Endodermal cell (in vitro differentiated cells): Measurements from ENCODE around the gene DIPK1C. TPM values are rescaled to one million over a fixed set of nuclear protein-coding genes. Genes with fewer than 3 reads are reported as not detected.

Experiments
- DNase-seq: peaks from one replicate; pipeline ENCODE4 v3.0.0-alpha.2; 2017
- H3K27ac ChIP-seq: 2 replicates; pipeline ENCODE4 v1.5.1; 2013; ENCODE audit warnings: mild to moderate bottlenecking, low read depth, low read length, moderate library complexity
- H3K27me3 ChIP-seq: 2 replicates; pipeline ENCODE4 v1.6.1; 2013; ENCODE audit warnings: mild to moderate bottlenecking, low read length, moderate library complexity; ENCODE audit not compliant: insufficient read depth, control insufficient read depth, poor library complexity, severe bottlenecking
- H3K36me3 ChIP-seq: 2 replicates; pipeline ENCODE4 v1.7.0; 2013; ENCODE audit warnings: mild to moderate bottlenecking, low read length, moderate library complexity; ENCODE audit not compliant: control insufficient read depth, insufficient read depth
- H3K4me1 ChIP-seq: one replicate; pipeline ENCODE4 v1.7.0; 2013; ENCODE audit warnings: low read length; ENCODE audit not compliant: control insufficient read depth, insufficient read depth
- H3K4me3 ChIP-seq: 2 replicates; pipeline ENCODE4 v1.5.1; 2013; ENCODE audit warnings: mild to moderate bottlenecking, low read length, moderate library complexity
- H3K9ac ChIP-seq: 2 replicates; pipeline ENCODE4 v1.6.1; 2013; ENCODE audit warnings: mild to moderate bottlenecking, low read length, moderate library complexity; ENCODE audit not compliant: poor library complexity, severe bottlenecking; ENCODE audit errors: extremely low read depth
- H3K9me3 ChIP-seq: 2 replicates; pipeline ENCODE4 v1.6.1; 2013; ENCODE audit warnings: mild to moderate bottlenecking, low read length, moderate library complexity; ENCODE audit not compliant: control insufficient read depth
- H3K27ac Mint-ChIP-seq: 2 replicates; pipeline ENCODE4 v1.8.0; 2020; ENCODE audit warnings: mixed read lengths
- H3K27me3 Mint-ChIP-seq: 2 replicates; pipeline ENCODE4 v1.8.0; 2021; ENCODE audit warnings: mild to moderate bottlenecking, mixed read lengths; ENCODE audit not compliant: insufficient read depth
- H3K36me3 Mint-ChIP-seq: 2 replicates; pipeline ENCODE4 v1.8.0; 2020; ENCODE audit warnings: low read depth, mixed read lengths
- H3K4me1 Mint-ChIP-seq: 2 replicates; pipeline ENCODE4 v1.8.0; 2020; ENCODE audit warnings: mixed read lengths
- H3K4me3 Mint-ChIP-seq: 2 replicates; pipeline ENCODE4 v1.8.0; 2020; ENCODE audit warnings: mild to moderate bottlenecking, moderate library complexity, mixed read lengths
- H3K9me3 Mint-ChIP-seq: 2 replicates; pipeline ENCODE4 v1.8.0; 2020; ENCODE audit warnings: mild to moderate bottlenecking, mixed read lengths
- WGBS, 2 experiments: methylation state at CpG; one replicate each; pipeline versions ENCODE4 v1.1.5 to v1.1.7; 2013; ENCODE audit warnings: missing lambda C conversion rate in 2 of 2, mixed read lengths in 1 of 2; ENCODE audit not compliant: insufficient coverage in 1 of 2, insufficient read length in 1 of 2; 5-methylcytosine and 5-hydroxymethylcytosine counted together
- total RNA-seq, 2 donors: library from RNA; stranded (reverse); fragmentation: NEBNext Ultra II Directional in 1 of 2; extraction: Animal tissue kit (Norgen Biotek cat#: 25700) in 1 of 2; gene quantifications; 2 replicates in 1 of 2; 3 replicates in 1 of 2; pipeline ENCODE4 v1.2.1, GENCODE V29; 2021
- TF ChIP-seq, protein P1 (sequence below): fragments of 200-600 bp; sonication (generic); conservative IDR thresholded peaks from 2 replicates; pipeline ENCODE4 v1.5.0; 2021; ENCODE audit warnings: antibody characterized with exemption, mild to moderate bottlenecking

DIPK1C gene
- total RNA-seq, 2 donors from 2014 or later: 0.13 TPM; not detected in 1

DNA sequence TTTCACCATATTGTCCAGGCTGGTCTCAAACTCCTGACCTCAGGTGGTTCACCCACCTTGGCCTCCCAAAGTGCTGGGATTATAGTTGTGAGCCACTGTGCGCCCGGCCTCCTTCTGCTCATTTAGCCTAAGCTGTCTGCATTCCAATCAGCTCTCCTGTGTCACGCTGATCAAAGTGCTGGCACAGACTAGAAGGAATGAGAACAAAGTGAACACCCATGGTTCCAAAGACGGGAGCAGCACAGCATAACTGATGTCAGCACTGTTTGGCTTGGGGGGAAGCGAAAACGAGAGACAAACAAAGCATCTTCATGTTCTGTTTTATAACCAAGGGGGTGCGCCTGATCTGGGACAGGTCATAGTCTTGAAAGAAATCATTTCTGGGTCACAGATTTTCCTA is 43.3 kb downstream of the DIPK1C start:
- peaks cover 3% of the 10 kb centered on the region for H3K4me1 Mint-ChIP-seq
- Histone ChIP-seq H3K9ac (no peak overlapping the region), H3K4me3 (no peak overlapping the region), H3K4me1 (no peaks in the 10 kb centered on the region), H3K27me3 (no peaks in the 10 kb centered on the region), H3K36me3 (no peaks in the 10 kb centered on the region), H3K9me3 (no peaks in the 10 kb centered on the region), H3K27ac (no peak overlapping the region)
- peaks cover 1% of the 10 kb centered on the region for H3K27me3 Mint-ChIP-seq
- WGBS, 2 experiments: 74 to 90% methylated on average over 7 of the region's 7 CpGs
- TF ChIP-seq, protein P1, sequence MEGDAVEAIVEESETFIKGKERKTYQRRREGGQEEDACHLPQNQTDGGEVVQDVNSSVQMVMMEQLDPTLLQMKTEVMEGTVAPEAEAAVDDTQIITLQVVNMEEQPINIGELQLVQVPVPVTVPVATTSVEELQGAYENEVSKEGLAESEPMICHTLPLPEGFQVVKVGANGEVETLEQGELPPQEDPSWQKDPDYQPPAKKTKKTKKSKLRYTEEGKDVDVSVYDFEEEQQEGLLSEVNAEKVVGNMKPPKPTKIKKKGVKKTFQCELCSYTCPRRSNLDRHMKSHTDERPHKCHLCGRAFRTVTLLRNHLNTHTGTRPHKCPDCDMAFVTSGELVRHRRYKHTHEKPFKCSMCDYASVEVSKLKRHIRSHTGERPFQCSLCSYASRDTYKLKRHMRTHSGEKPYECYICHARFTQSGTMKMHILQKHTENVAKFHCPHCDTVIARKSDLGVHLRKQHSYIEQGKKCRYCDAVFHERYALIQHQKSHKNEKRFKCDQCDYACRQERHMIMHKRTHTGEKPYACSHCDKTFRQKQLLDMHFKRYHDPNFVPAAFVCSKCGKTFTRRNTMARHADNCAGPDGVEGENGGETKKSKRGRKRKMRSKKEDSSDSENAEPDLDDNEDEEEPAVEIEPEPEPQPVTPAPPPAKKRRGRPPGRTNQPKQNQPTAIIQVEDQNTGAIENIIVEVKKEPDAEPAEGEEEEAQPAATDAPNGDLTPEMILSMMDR: no peak
- H3K4me3 Mint-ChIP-seq: no peak overlapping the region
- no peak for DNase-seq
- no peaks in the 10 kb centered on the region for H3K36me3 Mint-ChIP-seq
- no peak overlapping the region for H3K27ac Mint-ChIP-seq
- H3K9me3 Mint-ChIP-seq: no peaks in the 10 kb centered on the region

DNA sequence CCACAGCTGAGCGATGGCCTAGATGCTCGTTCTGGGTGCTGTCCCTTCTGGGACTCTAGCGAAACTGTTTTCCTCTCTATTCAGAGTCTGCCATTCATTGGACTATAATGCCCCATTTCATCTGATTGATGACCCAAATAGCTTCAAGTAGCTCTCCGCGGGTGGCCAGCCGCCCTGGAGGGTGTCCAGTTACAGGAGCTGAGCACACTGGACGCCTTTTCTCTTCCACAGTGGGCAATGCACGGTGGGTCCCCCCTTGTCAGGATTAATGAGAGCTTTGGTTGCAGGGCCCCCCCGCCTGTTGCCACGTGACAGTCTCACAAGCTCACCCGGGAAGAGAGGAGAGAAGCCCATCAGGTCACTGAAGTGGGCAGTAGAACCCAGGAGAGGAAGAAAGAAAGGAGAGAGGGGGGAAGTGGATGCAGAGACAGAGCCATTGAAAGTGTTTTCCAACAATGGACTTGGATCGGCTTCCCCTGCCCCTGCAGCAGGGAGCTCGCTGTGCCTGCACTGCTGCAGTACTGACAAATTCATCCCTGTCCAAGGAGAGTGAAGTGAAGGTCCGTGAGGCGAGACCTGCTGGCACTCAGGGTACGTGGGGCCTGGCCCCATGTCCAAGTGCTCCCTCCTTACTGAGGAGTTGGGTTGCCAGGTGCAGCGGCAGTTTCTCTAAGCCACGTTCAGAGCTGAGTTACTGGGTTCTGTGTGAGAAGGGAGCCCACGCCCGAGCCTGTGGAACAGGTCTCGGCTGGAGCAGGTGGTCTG is 44.8 kb downstream of the DIPK1C start:
- Mint-ChIP-seq H3K27ac (no peak overlapping the region), H3K4me3 (no peak overlapping the region), H3K9me3 (no peaks in the 10 kb centered on the region), H3K4me1 (peaks cover 3% of the 10 kb centered on the region), H3K36me3 (no peaks in the 10 kb centered on the region), H3K27me3 (peaks cover 1% of the 10 kb centered on the region)
- Histone ChIP-seq H3K27me3 (no peaks in the 10 kb centered on the region), H3K36me3 (no peaks in the 10 kb centered on the region), H3K4me1 (no peaks in the 10 kb centered on the region), H3K27ac (peak overlapping the region; percentile 26), H3K9me3 (no peaks in the 10 kb centered on the region), H3K4me3 (no peak overlapping the region), H3K9ac (no peak overlapping the region)
- WGBS, 2 experiments: 70 to 85% methylated on average over 14 to 21 of the region's 21 CpGs
- TF ChIP-seq, protein P1: no peak
- DNase-seq: no peak

DNA sequence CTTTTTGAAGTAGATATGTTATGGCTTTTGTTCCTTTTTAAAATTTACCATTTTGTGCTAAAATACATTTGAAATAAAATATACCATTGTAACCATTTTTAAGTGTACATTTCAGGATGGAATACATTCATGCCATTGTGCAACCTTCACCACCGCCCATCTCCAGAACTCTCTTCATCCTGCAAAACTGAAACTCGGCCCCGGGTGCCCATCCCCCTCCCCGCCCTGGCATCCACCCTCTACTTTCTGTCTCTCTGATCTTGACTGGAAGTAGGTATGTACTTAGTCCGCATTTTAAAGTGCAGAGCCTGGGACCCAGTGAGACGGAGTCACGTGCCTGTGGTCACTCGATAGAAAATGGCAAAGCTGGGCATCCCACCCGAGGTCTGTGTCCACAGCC is 45.6 kb downstream of the DIPK1C start:
- H3K36me3 ChIP-seq: no peaks in the 10 kb centered on the region
- H3K4me3 ChIP-seq: no peak overlapping the region
- no peaks in the 10 kb centered on the region for H3K9me3 ChIP-seq
- H3K9ac ChIP-seq: no peak overlapping the region
- TF ChIP-seq, protein P1: no peak
- Mint-ChIP-seq H3K4me1 (peaks cover 3% of the 10 kb centered on the region), H3K27me3 (no peaks in the 10 kb centered on the region), H3K27ac (no peak overlapping the region), H3K4me3 (no peak overlapping the region), H3K9me3 (no peaks in the 10 kb centered on the region), H3K36me3 (no peaks in the 10 kb centered on the region)
- 96 to 100% methylated on average over 3 to 9 of the region's 9 CpGs for WGBS, 2 experiments
- no peak for DNase-seq
- H3K4me1 ChIP-seq: no peaks in the 10 kb centered on the region
- H3K27ac ChIP-seq: peak overlapping the region; percentile 24
- no peaks in the 10 kb centered on the region for H3K27me3 ChIP-seq
